ENCODE measurements around the gene CRTAC1. TPM values are rescaled to one million over a fixed set of nuclear protein-coding genes. Genes with fewer than 3 reads are reported as not detected.

Gene CRTAC1
- total and polyA plus RNA-seq, 9 of the 15 experiments (the other 6 are each of a cell fraction or from before 2014, with no cell fraction given) = not detected

GRCh38 chr10:97891497-97892167 lies 138.8 kb downstream of the CRTAC1 start (continued):
- TF ChIP-seq VEZF1 (CRISPR knock-in tag; IDR thresholded peaks at IDR 0.05) = 0 out of 2 replicates have a peak, but pooled peaks have one; percentile 15

GRCh38 chr10:97889461-97890265 lies 140.8 kb downstream of the CRTAC1 start:
- in situ Hi-C loops (cut with MboI) = no loop called here
- peak; percentile 56 for FAIRE-seq
- TF ChIP-seq JUND (IDR thresholded peaks at IDR 0.05; ENCODE audit: borderline replicate concordance, low read depth, low read length) (peak; percentile 47; the same call in 1 of the 2 replicates), JUND (tag; IDR thresholded peaks at IDR 0.05; ENCODE audit: borderline replicate concordance, low read depth, low read length) (no peak), L3MBTL2 (IDR thresholded peaks at IDR 0.05) (peak; percentile 58; the same call in 1 of the 2 replicates), ZBTB7A (IDR thresholded peaks at IDR 0.05; ENCODE audit: borderline replicate concordance, control insufficient read depth, low read depth, low read length) (peak; percentile 40; the same call in 1 of the 2 replicates), ZNF395 (CRISPR knock-in tag; IDR thresholded peaks at IDR 0.05) (peak; percentile 53; the same call in 1 of the 2 replicates), E2F6 (IDR thresholded peaks at IDR 0.05; ENCODE audit: borderline replicate concordance in 1 of 2, extremely low read depth in 1 of 2, insufficient read depth in 1 of 2, insufficient read length in 1 of 2, low read depth in 1 of 2, low read length in 1 of 2, poor library complexity in 1 of 2, severe bottlenecking in 1 of 2) (peak in 1 of 2 experiments; percentile 17), FOSL1 (tag; conservative IDR thresholded peaks at IDR 0.05) (peak; percentile 82), SMAD1 (IDR thresholded peaks at IDR 0.05; ENCODE audit: low read depth, low read length, partially characterized antibody) (no peak), TEAD4 (IDR thresholded peaks at IDR 0.05; ENCODE audit: low read length) (no peak), TEAD4 (CRISPR knock-in tag; IDR thresholded peaks at IDR 0.05; ENCODE audit: borderline replicate concordance) (no peak)
- TF ChIP-seq, protein P1, sequence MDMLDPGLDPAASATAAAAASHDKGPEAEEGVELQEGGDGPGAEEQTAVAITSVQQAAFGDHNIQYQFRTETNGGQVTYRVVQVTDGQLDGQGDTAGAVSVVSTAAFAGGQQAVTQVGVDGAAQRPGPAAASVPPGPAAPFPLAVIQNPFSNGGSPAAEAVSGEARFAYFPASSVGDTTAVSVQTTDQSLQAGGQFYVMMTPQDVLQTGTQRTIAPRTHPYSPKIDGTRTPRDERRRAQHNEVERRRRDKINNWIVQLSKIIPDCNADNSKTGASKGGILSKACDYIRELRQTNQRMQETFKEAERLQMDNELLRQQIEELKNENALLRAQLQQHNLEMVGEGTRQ (CRISPR knock-in tag; IDR thresholded peaks at IDR 0.05) = peak; percentile 45; the same call in 1 of the 2 replicates

More at GRCh38 chr10:97889461-97890265, 140.8 kb downstream of the CRTAC1 start:
- Histone ChIP-seq H3K4me2 (ENCODE audit: insufficient read depth, low read length) (no peak overlapping the region), H4K20me1 (replicated peaks; ENCODE audit: control insufficient read depth, insufficient read depth, low read length) (no peaks in the 10 kb centered on the region), H3K9me1 (ENCODE audit: control insufficient read depth, insufficient read depth, low read length) (no peaks in the 10 kb centered on the region), H3K9ac (ENCODE audit: insufficient read depth in 1 of 2, low read depth in 2 of 2, low read length in 2 of 2) (peak overlapping the region in 1 of 2 experiments; percentile 35; a peak in 1 of 4 replicates), H3K27me3 (ENCODE audit: control insufficient read depth in 2 of 2, insufficient read depth in 2 of 2, low read length in 2 of 2) (no peaks in the 10 kb centered on the region; a peak in 1 of 5 replicates), H2AFZ (ENCODE audit: low read depth, low read length) (peak overlapping the region; percentile 83), H3K9me3 (replicated peaks; ENCODE audit: control insufficient read depth, insufficient read depth, low read depth, low read length) (no peaks in the 10 kb centered on the region), H3K36me3 (ENCODE audit: control insufficient read depth, insufficient read depth, low read length) (no peaks in the 10 kb centered on the region), H3K79me2 (ENCODE audit: control insufficient read depth, insufficient read depth, low read length) (no peaks in the 10 kb centered on the region), H3K4me1 (replicated peaks in 1 of 2; ENCODE audit: control insufficient read depth in 2 of 2, insufficient read depth in 2 of 2, low read length in 2 of 2) (peaks cover 14 to 17% of the 10 kb centered on the region in 2 experiments), H3K27ac (ENCODE audit: extremely low read depth, low read depth, low read length) (peak overlapping the region; percentile 46; the same call in 2 of the 3 replicates), H3K4me3 (no peak overlapping the region)
- intact Hi-C loops (cut with micrococcal nuclease) = no loop called here
- WGBS (ENCODE audit: insufficient coverage, low coverage, missing lambda C conversion rate) = 62% methylated on average over 10 of the region's 18 CpGs
- peak; percentile 54 for ATAC-seq
- CTCF ChIA-PET (ENCODE audit: low intra/inter-chr PET ratio) = no interaction called here
- no TSS peak for BruUV-seq (replicated peaks)
- peak; percentile 61 to 66 (median 62) for DNase-seq (ENCODE audit: extremely low read depth in 1 of 4, low spot score in 3 of 4)
- POLR2A ChIA-PET = interaction anchor here (0.5 to 1.0 kb wide), 3 partner anchors 16 to 134 kb away, joined by 3 read pairs; no protein-coding TSS in a partner anchor
